Endothelial cell of coronary artery (primary cell): Measurements from ENCODE around the gene ERICH6. TPM values are rescaled to one million over a fixed set of nuclear protein-coding genes. Genes with fewer than 3 reads are reported as not detected.

Experiments
- total RNA-seq: library from RNA; depleted of rRNA; stranded (reverse); fragments of >200 nt; gene quantifications from 2 replicates; pipeline ENCODE4 v1.2.3, GENCODE V29; 2014

The ERICH6 gene
- total RNA-seq: under 0.01 TPM in 1 of 2 replicates, not detected in the other

GRCh38 chr3:150703756-150704344 is at the start of gene ERICH6:
Gene ERICH6, minus strand, starts transcription at chr3:150703920. Its CDS starts 22 bp downstream, at chr3:150703898.

Other genes starting within 250 kb of the ERICH6 start
- 169 and 236 TPM in 2 replicates for gene SERP1, start 157.4 kb downstream of the ERICH6 start, total RNA-seq
- 136 and 175 TPM in 2 replicates for gene EIF2A, start 157.1 kb downstream of the ERICH6 start, total RNA-seq
- 98.5 and 137 TPM in 2 replicates for gene SELENOT, start 100.6 kb downstream of the ERICH6 start, total RNA-seq
- gene SIAH2, start 59.2 kb upstream of the ERICH6 start, total RNA-seq: 12.6 and 17.6 TPM in 2 replicates
- gene MINDY4B, start 201.5 kb upstream of the ERICH6 start, total RNA-seq: not detected in 2 replicates